Dermis lymphatic vessel endothelial cell (primary cell): ENCODE results near the gene NIPBL. TPM values are rescaled to one million over a fixed set of nuclear protein-coding genes. Genes with fewer than 3 reads are reported as not detected.

Source experiments
- total RNA-seq: library from RNA; depleted of rRNA; stranded (reverse); fragments of >200 nt; gene quantifications from 2 replicates; pipeline ENCODE4 v1.2.1, GENCODE V29; 2014

The NIPBL gene
- 28.9 and 33.9 TPM in 2 replicates for total RNA-seq

DNA sequence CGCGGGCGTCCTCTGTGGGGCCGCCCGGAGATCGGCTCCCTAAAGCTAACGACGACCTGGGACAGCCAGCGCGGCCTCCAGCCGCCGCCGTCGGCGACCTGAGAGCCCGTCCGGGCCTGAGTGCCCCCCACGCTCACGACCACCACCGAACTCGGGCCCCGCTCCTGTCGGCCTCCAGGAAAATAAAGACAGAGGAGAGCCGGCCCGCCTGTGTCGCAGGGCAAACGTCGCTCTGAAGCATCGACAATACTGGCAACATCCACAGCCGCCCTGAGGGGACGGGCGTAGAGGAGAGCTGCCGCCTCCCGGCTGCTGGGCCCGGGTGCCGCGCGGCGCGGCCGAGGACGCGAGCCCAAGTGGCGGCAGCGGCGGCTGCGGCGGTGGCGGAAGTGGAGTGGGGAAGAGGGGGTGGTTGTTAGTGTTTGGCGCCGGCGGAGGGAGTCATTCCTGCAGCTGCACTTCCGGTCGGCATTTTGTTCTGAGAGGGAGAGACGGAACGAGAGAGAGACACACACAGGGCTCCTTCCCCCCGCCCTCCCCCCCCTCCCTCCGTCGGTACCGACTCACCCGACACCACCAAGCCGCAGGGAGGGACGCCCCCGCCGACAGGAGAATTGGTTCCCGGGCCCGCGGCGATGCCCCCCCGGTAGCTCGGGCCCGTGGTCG, at the start of gene NIPBL:
Gene NIPBL, plus strand, starts transcription at position 471 of the 666 bp plus-strand sequence. CDS start 76,928 bp downstream, outside the sequence.

